ENCODE measurements around the gene PRCD.

PRCD gene

GRCh38 chr17:76566988-76567431 lies 27.2 kb downstream of the PRCD start:
- peaks cover 61% of the 10 kb centered on the region for H3K36me3 ChIP-seq
- no peak for TF ChIP-seq CTCF (IDR thresholded peaks at IDR 0.05)
- H3K27me3 ChIP-seq = no peaks in the 10 kb centered on the region
- H3K9me3 ChIP-seq = no peaks in the 10 kb centered on the region
- H3K27ac ChIP-seq = peak overlapping the region; percentile 96
- peaks cover 48 to 54% of the 10 kb centered on the region in 2 experiments for H3K4me1 ChIP-seq (ENCODE audit: control insufficient read depth in 1 of 2, insufficient read depth in 1 of 2, low read depth in 1 of 2, low read length in 1 of 2)
- H3K4me3 ChIP-seq (ENCODE audit: low read depth in 1 of 2, low read length in 1 of 2) = peak overlapping the region; percentile 36 to 41

GRCh38 chr17:76567634-76568432 lies 28.0 kb downstream of the PRCD start:
- H3K4me1 ChIP-seq (ENCODE audit: control insufficient read depth in 1 of 2, insufficient read depth in 1 of 2, low read depth in 1 of 2, low read length in 1 of 2) = peaks cover 42 to 47% of the 10 kb centered on the region in 2 experiments
- H3K36me3 ChIP-seq = peaks cover 66% of the 10 kb centered on the region
- peak overlapping the region; percentile 36 to 41 for H3K4me3 ChIP-seq (ENCODE audit: low read depth in 1 of 2, low read length in 1 of 2)
- peak overlapping the region; percentile 96 for H3K27ac ChIP-seq
- H3K27me3 ChIP-seq = no peaks in the 10 kb centered on the region
- H3K9me3 ChIP-seq = no peaks in the 10 kb centered on the region
- TF ChIP-seq CTCF (IDR thresholded peaks at IDR 0.05) = peak; percentile 53

- no peaks in the 10 kb centered on the region for H3K27me3 ChIP-seq
- no peaks in the 10 kb centered on the region for H3K9me3 ChIP-seq
- H3K36me3 ChIP-seq = peaks cover 74% of the 10 kb centered on the region
- TF ChIP-seq CTCF (IDR thresholded peaks at IDR 0.05) = no peak
- H3K4me3 ChIP-seq (ENCODE audit: low read depth in 1 of 2, low read length in 1 of 2) = peak overlapping the region; percentile 17 to 41
- peak overlapping the region; percentile 96 for H3K27ac ChIP-seq
- H3K4me1 ChIP-seq (ENCODE audit: control insufficient read depth in 1 of 2, insufficient read depth in 1 of 2, low read depth in 1 of 2, low read length in 1 of 2) = peaks cover 33 to 37% of the 10 kb centered on the region in 2 experiments
Observed at GRCh38 chr17:76568811-76569221, 29.0 kb downstream of the PRCD start.

GRCh38 chr17:76569607-76570279 lies 29.9 kb downstream of the PRCD start:
- Histone ChIP-seq H3K27ac (peak overlapping the region; percentile 13), H3K27me3 (no peaks in the 10 kb centered on the region), H3K9me3 (no peaks in the 10 kb centered on the region), H3K4me1 (ENCODE audit: control insufficient read depth in 1 of 2, insufficient read depth in 1 of 2, low read depth in 1 of 2, low read length in 1 of 2) (peaks cover 33 to 36% of the 10 kb centered on the region in 2 experiments), H3K36me3 (peaks cover 79% of the 10 kb centered on the region), H3K4me3 (ENCODE audit: low read depth in 1 of 2, low read length in 1 of 2) (no peak overlapping the region)
- TF ChIP-seq CTCF (IDR thresholded peaks at IDR 0.05) = no peak

GRCh38 chr17:76570457-76570856 lies 30.6 kb downstream of the PRCD start:
- Histone ChIP-seq H3K27me3 (no peaks in the 10 kb centered on the region), H3K36me3 (peaks cover 79% of the 10 kb centered on the region), H3K27ac (peak overlapping the region; percentile 13), H3K4me3 (ENCODE audit: low read depth in 1 of 2, low read length in 1 of 2) (no peak overlapping the region), H3K4me1 (ENCODE audit: control insufficient read depth in 1 of 2, insufficient read depth in 1 of 2, low read depth in 1 of 2, low read length in 1 of 2) (peaks cover 33 to 36% of the 10 kb centered on the region in 2 experiments), H3K9me3 (no peaks in the 10 kb centered on the region)
- no peak for TF ChIP-seq CTCF (IDR thresholded peaks at IDR 0.05)

Measured in neutrophil (primary cell).